Measurements from ENCODE around the gene AHDC1. TPM values are rescaled to one million over a fixed set of nuclear protein-coding genes. Genes with fewer than 3 reads are reported as not detected.
A peak's percentile ranks its signal among the peaks of the same experiment; 100 is the strongest.
"Not testable (repeated sequence)": the region's sequence is repeated elsewhere in the genome, so short reads cannot be mapped to it uniquely, and the experiment has no call there.

Gene AHDC1
- total and polyA plus RNA-seq, 9 of the 15 experiments (the other 6 are each of a cell fraction or from before 2014, with no cell fraction given), result 0.21 to 36.4 (median 4.7) TPM

DNA sequence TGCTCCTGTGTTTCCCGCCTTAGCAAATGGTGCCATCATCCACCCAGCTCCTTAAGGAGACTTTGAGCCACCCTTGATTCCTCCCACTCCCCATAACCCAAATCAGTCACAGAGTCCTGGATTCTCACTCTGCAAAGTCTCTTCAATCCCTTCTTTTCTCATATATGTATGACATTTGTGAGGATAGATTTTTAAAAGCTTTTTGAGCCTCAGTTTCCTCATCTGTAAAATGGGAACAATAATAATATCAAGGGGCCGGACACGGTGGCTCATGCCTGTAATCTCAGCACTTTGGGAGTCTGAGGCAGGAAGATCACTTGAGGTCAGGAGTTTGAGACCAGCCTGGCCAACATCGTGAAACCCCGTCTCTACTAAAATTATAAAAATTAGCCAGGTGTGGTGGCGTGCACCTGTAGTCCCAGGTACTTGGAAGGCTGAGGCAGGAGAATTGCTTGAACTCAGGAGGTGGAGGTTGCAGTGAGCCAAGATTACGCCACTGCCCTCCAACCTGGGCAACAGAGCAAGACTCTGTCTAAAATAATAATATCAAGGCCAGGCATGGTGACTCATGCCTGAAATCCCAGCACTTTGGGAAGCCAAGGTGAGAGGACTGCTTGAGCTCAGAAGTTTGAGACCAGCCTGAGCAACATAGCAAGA lies 16.0 kb upstream of the AHDC1 start:
- H3K4me3 ChIP-seq; H3K9ac ChIP-seq (ENCODE audit: insufficient read depth in 1 of 2, low read depth in 2 of 2, low read length in 2 of 2); BruUV-seq (replicated peaks); H3K4me2 ChIP-seq (ENCODE audit: insufficient read depth, low read length); H3K27ac ChIP-seq (ENCODE audit: extremely low read depth, low read depth, low read length); CTCF ChIA-PET (ENCODE audit: low intra/inter-chr PET ratio); H3K9me1 ChIP-seq (ENCODE audit: control insufficient read depth, insufficient read depth, low read length); H4K20me1 ChIP-seq (replicated peaks; ENCODE audit: control insufficient read depth, insufficient read depth, low read length); H3K9me3 ChIP-seq (replicated peaks; ENCODE audit: control insufficient read depth, insufficient read depth, low read depth, low read length); DNase-seq (ENCODE audit: extremely low read depth in 1 of 4, low spot score in 3 of 4); ATAC-seq; intact Hi-C loops (cut with micrococcal nuclease); FAIRE-seq; H3K79me2 ChIP-seq (ENCODE audit: control insufficient read depth, insufficient read depth, low read length); H2AFZ ChIP-seq (ENCODE audit: low read depth, low read length); H3K36me3 ChIP-seq (ENCODE audit: control insufficient read depth, insufficient read depth, low read length): not testable (repeated sequence)
- WGBS (ENCODE audit: insufficient coverage, low coverage, missing lambda C conversion rate), result 61% methylated on average over 7 of the region's 7 CpGs
- POLR2A ChIA-PET, result interaction anchor here (0.7 kb wide), 2 partner anchors 112 to 1266 kb away, joined by 3 read pairs; partner anchors contain the start of gene CRYBG2
- in situ Hi-C loops (cut with MboI), result loop anchor here (25.0 kb wide), 1 partner anchor 508 kb away; no protein-coding TSS in a partner anchor
- TF ChIP-seq KDM1A (IDR thresholded peaks at IDR 0.05) (peak; percentile 76 to 77), ZNF121 (CRISPR knock-in tag; conservative IDR thresholded peaks at IDR 0.05) (peak; percentile 68), PHF20 (IDR thresholded peaks at IDR 0.05; ENCODE audit: partially characterized antibody) (peak; percentile 23), RBM25 (IDR thresholded peaks at IDR 0.05; ENCODE audit: low read depth, low read length, severe bottlenecking) (peak; percentile 86), HDAC2 (IDR thresholded peaks at IDR 0.05) (peak; percentile 69; the same call in 1 of the 2 replicates), BCOR (IDR thresholded peaks at IDR 0.05) (peak; percentile 92), ADNP (tag; IDR thresholded peaks at IDR 0.05) (peak; percentile 88), RCOR1 (IDR thresholded peaks at IDR 0.05; ENCODE audit: borderline replicate concordance in 1 of 2, low read depth in 2 of 2, low read length in 2 of 2) (peak in 1 of 2 experiments; percentile 57; a peak in 1 of 4 replicates), CHD4 (IDR thresholded peaks at IDR 0.05; ENCODE audit: insufficient read depth, insufficient replicate concordance, low read depth, low read length, poor library complexity, severe bottlenecking) (peak; percentile 82), SMARCA5 (IDR thresholded peaks at IDR 0.05) (peak; percentile 80; the same call in 1 of the 2 replicates)
- TF ChIP-seq, protein P1, sequence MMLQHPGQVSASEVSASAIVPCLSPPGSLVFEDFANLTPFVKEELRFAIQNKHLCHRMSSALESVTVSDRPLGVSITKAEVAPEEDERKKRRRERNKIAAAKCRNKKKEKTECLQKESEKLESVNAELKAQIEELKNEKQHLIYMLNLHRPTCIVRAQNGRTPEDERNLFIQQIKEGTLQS (IDR thresholded peaks at IDR 0.05), result peak; percentile 23; the same call in 1 of the 2 replicates
- TF ChIP-seq, protein P1 (CRISPR knock-in tag; conservative IDR thresholded peaks at IDR 0.05), result not testable (repeated sequence)
- Histone ChIP-seq H3K27me3 (ENCODE audit: control insufficient read depth in 2 of 2, insufficient read depth in 2 of 2, low read length in 2 of 2) (peaks cover 0 to 11% of the 10 kb centered on the region in 2 experiments; a peak in 1 of 5 replicates), H3K4me1 (replicated peaks in 1 of 2; ENCODE audit: control insufficient read depth in 2 of 2, insufficient read depth in 2 of 2, low read length in 2 of 2) (peaks cover 13 to 20% of the 10 kb centered on the region in 2 experiments)

Measured in K562 (cell line).